ENCODE measurements around the gene LRRC49.
A peak's percentile ranks its signal among the peaks of the same experiment; 100 is the strongest.
"Not testable (repeated sequence)": the region's sequence is repeated elsewhere in the genome, so short reads cannot be mapped to it uniquely, and the experiment has no call there.

Gene LRRC49

DNA sequence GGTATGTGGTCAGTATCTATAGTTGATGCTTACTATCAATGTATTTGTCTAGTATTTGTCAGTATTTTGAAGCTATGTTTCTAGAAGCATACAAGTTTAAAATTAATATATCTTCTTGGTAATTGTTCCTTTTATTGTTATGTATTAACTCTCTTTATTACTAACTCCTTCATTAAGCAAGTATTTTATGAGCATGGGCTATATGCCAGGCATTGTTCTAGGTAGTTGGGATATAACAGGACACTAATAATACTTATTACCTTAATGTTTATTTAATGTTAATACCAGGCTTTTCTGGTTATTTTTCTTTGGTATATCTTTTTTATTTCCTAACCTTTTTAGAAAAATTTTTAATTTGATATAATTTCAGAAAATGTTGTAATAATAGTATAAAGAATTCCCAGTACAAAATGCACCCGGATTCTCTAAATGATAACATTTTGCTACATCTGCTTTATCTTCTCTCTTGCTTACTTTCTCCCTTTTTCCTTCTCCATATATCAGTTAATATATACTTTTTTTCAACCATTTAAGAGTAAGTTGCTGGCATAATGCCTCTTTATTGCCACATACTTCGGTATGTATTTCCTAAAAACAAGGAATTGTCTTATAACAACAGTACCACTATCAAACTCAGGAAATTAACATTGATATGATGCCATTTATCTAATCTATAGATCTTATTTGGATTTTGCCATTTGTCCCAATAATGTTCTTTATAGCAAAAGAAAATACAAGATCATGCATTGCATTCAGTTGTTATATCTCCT is 30.9 kb downstream of the LRRC49 start:
- TF ChIP-seq, protein P1, sequence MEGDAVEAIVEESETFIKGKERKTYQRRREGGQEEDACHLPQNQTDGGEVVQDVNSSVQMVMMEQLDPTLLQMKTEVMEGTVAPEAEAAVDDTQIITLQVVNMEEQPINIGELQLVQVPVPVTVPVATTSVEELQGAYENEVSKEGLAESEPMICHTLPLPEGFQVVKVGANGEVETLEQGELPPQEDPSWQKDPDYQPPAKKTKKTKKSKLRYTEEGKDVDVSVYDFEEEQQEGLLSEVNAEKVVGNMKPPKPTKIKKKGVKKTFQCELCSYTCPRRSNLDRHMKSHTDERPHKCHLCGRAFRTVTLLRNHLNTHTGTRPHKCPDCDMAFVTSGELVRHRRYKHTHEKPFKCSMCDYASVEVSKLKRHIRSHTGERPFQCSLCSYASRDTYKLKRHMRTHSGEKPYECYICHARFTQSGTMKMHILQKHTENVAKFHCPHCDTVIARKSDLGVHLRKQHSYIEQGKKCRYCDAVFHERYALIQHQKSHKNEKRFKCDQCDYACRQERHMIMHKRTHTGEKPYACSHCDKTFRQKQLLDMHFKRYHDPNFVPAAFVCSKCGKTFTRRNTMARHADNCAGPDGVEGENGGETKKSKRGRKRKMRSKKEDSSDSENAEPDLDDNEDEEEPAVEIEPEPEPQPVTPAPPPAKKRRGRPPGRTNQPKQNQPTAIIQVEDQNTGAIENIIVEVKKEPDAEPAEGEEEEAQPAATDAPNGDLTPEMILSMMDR (IDR thresholded peaks at IDR 0.05; ENCODE audit: insufficient read depth, low read depth, low read length, missing control alignments) = no peak
- H3K4me3 ChIP-seq (ENCODE audit: low read length) = no peak overlapping the region
- no peak for DNase-seq (ENCODE audit: low read depth)

DNA sequence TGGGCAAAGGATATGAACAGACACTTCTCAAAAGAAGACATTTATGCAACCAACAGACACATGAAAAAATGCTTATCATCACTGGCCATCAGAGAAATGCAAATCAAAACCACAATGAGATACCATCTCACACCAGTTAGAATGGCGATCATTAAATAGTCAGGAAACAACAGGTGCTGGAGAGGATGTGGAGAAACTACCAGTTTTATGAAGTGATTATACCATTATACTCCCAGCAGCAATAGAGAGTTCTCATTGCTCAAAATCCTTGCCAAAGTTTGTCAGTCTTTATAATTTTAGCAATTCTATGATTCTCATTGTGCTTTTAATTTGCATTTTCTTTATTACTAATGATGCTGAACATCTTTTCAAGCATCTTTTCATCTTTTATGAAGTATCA is 34.3 kb downstream of the LRRC49 start:
- not testable (repeated sequence) for DNase-seq (ENCODE audit: low read depth); H3K4me3 ChIP-seq (ENCODE audit: low read length)

DNA sequence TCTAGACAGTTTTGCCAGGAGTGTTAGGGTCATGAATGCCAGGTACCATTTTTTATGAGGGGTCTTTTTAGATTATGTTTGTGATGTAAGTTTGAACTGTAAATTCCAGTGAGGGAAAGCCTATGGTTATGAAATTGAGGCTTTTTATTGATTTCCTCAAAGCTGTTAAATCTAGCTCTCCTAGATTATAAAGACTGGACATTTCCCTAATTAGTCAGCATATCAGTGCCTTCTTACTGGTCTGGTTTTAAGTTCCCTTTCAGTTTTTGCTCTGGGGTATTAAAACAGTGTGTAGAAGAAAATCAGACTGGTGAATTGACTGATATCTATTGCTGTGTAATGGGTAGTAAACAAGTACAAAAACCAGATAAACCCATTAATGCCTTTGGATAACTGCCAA is 39.2 kb downstream of the LRRC49 start:
- TF ChIP-seq, protein P1 (IDR thresholded peaks at IDR 0.05; ENCODE audit: insufficient read depth, low read depth, low read length, missing control alignments) = no peak
- DNase-seq (ENCODE audit: low read depth) = no peak
- no peak overlapping the region for H3K4me3 ChIP-seq (ENCODE audit: low read length)

DNA sequence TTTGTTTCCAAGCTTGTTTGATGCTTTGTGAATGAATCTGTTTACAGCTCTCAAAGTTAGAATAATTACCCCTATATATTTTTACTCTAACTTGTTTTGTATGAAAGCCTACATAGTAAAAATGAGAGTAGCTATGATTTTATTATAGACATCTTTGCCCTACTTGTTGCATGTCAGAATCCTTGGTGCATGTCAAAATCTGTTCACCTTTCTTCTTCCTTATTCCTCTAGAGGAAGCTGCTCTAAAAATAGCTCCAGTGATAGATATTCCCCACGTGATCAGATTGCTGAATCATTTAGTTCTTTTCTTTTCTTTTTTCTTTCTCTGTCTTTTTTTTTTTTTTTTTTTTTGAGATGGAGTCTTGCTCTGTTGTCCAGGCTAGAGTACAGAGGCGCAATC is 39.8 kb downstream of the LRRC49 start:
- TF ChIP-seq, protein P1 (IDR thresholded peaks at IDR 0.05; ENCODE audit: insufficient read depth, low read depth, low read length, missing control alignments) = no peak
- H3K4me3 ChIP-seq (ENCODE audit: low read length) = no peak overlapping the region
- peak; percentile 18 for DNase-seq (ENCODE audit: low read depth)

DNA sequence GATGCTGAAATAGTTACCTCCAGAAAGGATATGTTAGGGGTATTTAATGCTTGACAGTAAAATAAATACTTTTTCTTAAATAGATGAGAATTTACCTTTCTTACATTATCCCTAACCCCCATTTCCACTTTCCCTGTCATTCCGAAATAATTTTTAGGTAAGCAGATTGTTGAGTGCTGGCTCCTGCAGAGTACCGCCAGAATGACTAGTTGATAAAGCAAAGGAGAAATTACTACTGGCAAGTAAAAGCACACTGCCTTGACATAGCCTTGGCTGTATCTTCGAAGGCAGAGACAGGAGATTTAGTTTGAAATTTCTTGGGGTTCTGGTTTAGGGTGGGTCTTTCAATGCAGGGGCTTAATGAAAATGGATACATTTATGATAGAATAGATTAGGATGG is 40.8 kb downstream of the LRRC49 start:
- TF ChIP-seq, protein P1 (IDR thresholded peaks at IDR 0.05; ENCODE audit: insufficient read depth, low read depth, low read length, missing control alignments) = no peak
- no peak overlapping the region for H3K4me3 ChIP-seq (ENCODE audit: low read length)
- no peak for DNase-seq (ENCODE audit: low read depth)

DNA sequence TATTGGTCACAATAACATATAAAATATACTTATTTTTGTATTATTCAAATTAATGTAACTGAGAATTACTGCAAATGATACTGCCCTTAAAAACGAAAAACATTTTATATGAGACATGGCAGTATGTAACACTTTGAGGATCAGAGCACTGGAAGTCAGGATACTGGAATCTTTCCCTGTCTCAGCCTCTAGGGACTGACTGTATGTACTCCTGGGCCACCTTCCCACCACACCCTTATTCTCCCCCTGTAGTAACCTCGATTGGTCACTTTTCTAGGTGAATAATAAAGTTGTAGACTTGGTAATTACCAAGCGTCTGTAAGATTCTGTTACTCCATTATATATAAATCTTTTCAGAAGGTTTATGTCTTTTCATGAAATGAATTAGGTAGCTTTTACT is 43.0 kb downstream of the LRRC49 start:
- no peak overlapping the region for H3K4me3 ChIP-seq (ENCODE audit: low read length)
- DNase-seq (ENCODE audit: low read depth) = no peak
- TF ChIP-seq, protein P1 (IDR thresholded peaks at IDR 0.05; ENCODE audit: insufficient read depth, low read depth, low read length, missing control alignments) = no peak

DNA sequence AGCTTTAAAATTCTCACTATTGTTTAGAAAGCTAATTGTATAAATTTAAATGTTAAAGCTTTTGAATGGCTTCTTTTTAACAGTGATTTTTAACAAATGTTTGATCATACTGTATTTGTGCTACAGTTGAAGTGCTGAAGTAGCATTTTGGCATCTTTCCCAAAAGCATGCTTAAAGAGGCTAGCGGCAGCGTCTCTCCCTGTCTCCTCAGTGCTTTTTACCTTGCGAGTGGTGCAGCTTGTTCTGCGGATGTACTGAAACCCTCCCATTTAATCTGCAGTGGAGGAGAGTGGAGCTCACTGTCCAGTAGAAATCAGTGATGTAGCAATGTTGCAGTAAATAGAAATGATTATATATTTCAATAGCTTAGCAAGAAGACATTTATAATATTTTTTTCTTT is 43.7 kb downstream of the LRRC49 start:
- no peak overlapping the region for H3K4me3 ChIP-seq (ENCODE audit: low read length)
- DNase-seq (ENCODE audit: low read depth) = peak; percentile 14
- TF ChIP-seq, protein P1 (IDR thresholded peaks at IDR 0.05; ENCODE audit: insufficient read depth, low read depth, low read length, missing control alignments) = no peak

DNA sequence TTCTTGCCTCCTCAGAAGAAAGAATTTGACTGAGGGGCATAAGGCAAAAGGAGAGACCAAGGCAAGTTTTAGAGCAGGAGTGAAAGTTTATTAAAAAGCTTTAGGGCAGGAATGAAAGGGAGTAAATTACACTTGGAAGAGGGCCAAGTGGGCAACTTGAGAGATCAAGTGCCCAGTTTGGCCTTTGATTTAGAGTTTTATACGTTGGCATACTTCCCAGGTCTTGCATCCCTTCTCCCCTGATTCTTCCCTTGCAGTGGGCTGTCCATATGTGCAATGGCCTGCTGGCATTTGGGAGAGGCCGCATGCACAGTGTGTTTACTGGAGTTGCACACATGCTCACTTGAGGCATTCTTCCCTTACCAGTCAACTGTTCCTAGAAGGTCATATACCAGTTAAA is 50.7 kb downstream of the LRRC49 start:
- DNase-seq (ENCODE audit: low read depth); H3K4me3 ChIP-seq (ENCODE audit: low read length): not testable (repeated sequence)

Data from epithelial cell of esophagus (primary cell).